MM.1S (cell line): ENCODE results near the gene CA10.

ENCODE experiments used
- DNase-seq: peaks from one replicate; pipeline ENCODE4 v3.0.0-alpha.2; 2015
- H2AFZ ChIP-seq: fragments of 300-600 bp; sonication (generic); 2 replicates; pipeline ENCODE4 v1.6.0; 2016; ENCODE audit warnings: antibody characterized with exemption, low read length
- H3F3A ChIP-seq: fragments of 300-600 bp; sonication (generic); 2 replicates; pipeline ENCODE4 v1.6.1; 2016; ENCODE audit warnings: mild to moderate bottlenecking, antibody characterized with exemption, low read length, moderate library complexity, mixed read lengths; ENCODE audit not compliant: insufficient read depth
- H3K27ac ChIP-seq: fragments of 300-600 bp; sonication (generic); 2 replicates; pipeline ENCODE4 v1.5.1; 2016; ENCODE audit warnings: mild to moderate bottlenecking, low read length
- H3K27me3 ChIP-seq: fragments of 300-600 bp; sonication (generic); replicated peaks from 2 replicates; pipeline ENCODE4 v1.6.0; 2016; ENCODE audit warnings: low read length; ENCODE audit not compliant: insufficient read depth
- H3K36me3 ChIP-seq: fragments of 300-600 bp; sonication (generic); replicated peaks from 2 replicates; pipeline ENCODE4 v1.6.1; 2016; ENCODE audit warnings: mild to moderate bottlenecking, low read length, mixed read lengths; ENCODE audit not compliant: insufficient read depth
- H3K4me1 ChIP-seq: fragments of 300-600 bp; sonication (generic); 2 replicates; pipeline ENCODE4 v1.6.1; 2016; ENCODE audit warnings: low read length, mixed read lengths
- H3K4me2 ChIP-seq: fragments of 300-600 bp; sonication (generic); 2 replicates; pipeline ENCODE4 v1.6.0; 2016; ENCODE audit warnings: low read depth, low read length
- H3K4me3 ChIP-seq: fragments of 300-600 bp; sonication (generic); 2 replicates; pipeline ENCODE4 v1.5.1; 2016; ENCODE audit warnings: low read length, mixed read lengths
- H3K79me2 ChIP-seq: fragments of 300-600 bp; sonication (generic); 2 replicates; pipeline ENCODE4 v1.6.1; 2016; ENCODE audit warnings: mixed run types, low read length, mixed read lengths
- H3K9ac ChIP-seq: fragments of 300-600 bp; sonication (generic); 2 replicates; pipeline ENCODE4 v1.6.1; 2016; ENCODE audit warnings: low read length, mixed read lengths
- H3K9me2 ChIP-seq: fragments of 300-600 bp; sonication (generic); replicated peaks from 2 replicates; pipeline ENCODE4 v1.6.1; 2016; ENCODE audit warnings: mild to moderate bottlenecking, low read length, mixed read lengths; ENCODE audit not compliant: insufficient read depth
- H3K9me3 ChIP-seq: fragments of 300-600 bp; sonication (generic); replicated peaks from 2 replicates; pipeline ENCODE4 v1.6.1; 2016; ENCODE audit warnings: mild to moderate bottlenecking, low read length, mixed read lengths; ENCODE audit not compliant: insufficient read depth
- H4K20me1 ChIP-seq: fragments of 300-600 bp; sonication (generic); 2 replicates; pipeline ENCODE4 v1.6.1; 2016; ENCODE audit warnings: mild to moderate bottlenecking, low read length, moderate library complexity, mixed read lengths; ENCODE audit not compliant: insufficient read depth
- CTCF ChIP-seq: fragments of 300-600 bp; sonication (generic); IDR thresholded peaks from 2 replicates; pipeline ENCODE4 v1.5.1; 2016; ENCODE audit warnings: antibody characterized with exemption, low read length, mixed read lengths
- EZH2 ChIP-seq: fragments of 300-600 bp; sonication (generic); optimal IDR thresholded peaks from 2 replicates; pipeline ENCODE3; 2017; ENCODE audit warnings: low read depth, mild to moderate bottlenecking, antibody characterized with exemption, low read length, mixed read lengths
- EZH2phosphoT487 ChIP-seq: fragments of 300-600 bp; sonication (generic); IDR thresholded peaks from 2 replicates; pipeline ENCODE4 v1.6.1; 2018; ENCODE audit warnings: antibody characterized with exemption, low read length

The CA10 gene

DNA sequence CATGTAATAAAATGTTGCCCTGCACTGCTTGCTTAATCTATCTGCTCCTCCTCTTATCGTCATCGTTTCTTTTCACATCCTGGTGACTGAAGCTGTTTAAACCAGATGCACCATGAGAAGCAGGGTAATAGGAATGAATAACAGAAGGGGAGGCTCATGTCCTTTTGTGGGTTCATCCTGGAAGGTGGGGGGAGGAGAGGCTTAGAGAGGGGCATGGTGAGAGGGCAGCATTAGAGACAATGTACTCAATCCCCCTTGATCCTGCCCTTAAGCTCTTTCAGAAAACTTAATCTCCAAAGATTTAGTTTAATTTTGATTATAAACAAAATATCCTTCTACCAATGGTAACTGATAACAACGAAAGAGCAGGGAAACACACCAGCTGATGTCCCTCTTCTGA, 248.5 kb downstream of the CA10 start:
- no peaks in the 10 kb centered on the region for H4K20me1 ChIP-seq
- no peak overlapping the region for H2AFZ ChIP-seq
- no peak overlapping the region for H3K4me2 ChIP-seq
- H3K9ac ChIP-seq = no peak overlapping the region
- peaks cover 5% of the 10 kb centered on the region; the same call in 1 of the 2 replicates for H3K4me1 ChIP-seq
- no peaks in the 10 kb centered on the region for H3F3A ChIP-seq
- DNase-seq = no peak
- H3K27ac ChIP-seq = no peak overlapping the region
- H3K36me3 ChIP-seq = no peaks in the 10 kb centered on the region
- no peaks in the 10 kb centered on the region for H3K27me3 ChIP-seq
- H3K4me3 ChIP-seq = no peak overlapping the region
- H3K79me2 ChIP-seq = no peaks in the 10 kb centered on the region
- TF ChIP-seq EZH2phosphoT487 (no peak), CTCF (no peak), EZH2 (no peak)
- no peaks in the 10 kb centered on the region for H3K9me2 ChIP-seq
- H3K9me3 ChIP-seq = no peaks in the 10 kb centered on the region

GRCh38 chr17:51908841-51909537, 249.5 kb downstream of the CA10 start:
- Histone ChIP-seq H3K4me2 (peak overlapping the region; percentile 35), H3K36me3 (no peaks in the 10 kb centered on the region), H3K27ac (no peak overlapping the region), H3K4me1 (peaks cover 5% of the 10 kb centered on the region; the same call in 1 of the 2 replicates), H4K20me1 (no peaks in the 10 kb centered on the region), H3K9ac (no peak overlapping the region), H3K9me2 (no peaks in the 10 kb centered on the region), H3K4me3 (no peak overlapping the region), H3K79me2 (no peaks in the 10 kb centered on the region), H3F3A (no peaks in the 10 kb centered on the region), H3K27me3 (no peaks in the 10 kb centered on the region), H2AFZ (no peak overlapping the region), H3K9me3 (no peaks in the 10 kb centered on the region)
- TF ChIP-seq EZH2phosphoT487 (no peak), EZH2 (no peak), CTCF (no peak)
- peak; percentile 10 for DNase-seq

DNA sequence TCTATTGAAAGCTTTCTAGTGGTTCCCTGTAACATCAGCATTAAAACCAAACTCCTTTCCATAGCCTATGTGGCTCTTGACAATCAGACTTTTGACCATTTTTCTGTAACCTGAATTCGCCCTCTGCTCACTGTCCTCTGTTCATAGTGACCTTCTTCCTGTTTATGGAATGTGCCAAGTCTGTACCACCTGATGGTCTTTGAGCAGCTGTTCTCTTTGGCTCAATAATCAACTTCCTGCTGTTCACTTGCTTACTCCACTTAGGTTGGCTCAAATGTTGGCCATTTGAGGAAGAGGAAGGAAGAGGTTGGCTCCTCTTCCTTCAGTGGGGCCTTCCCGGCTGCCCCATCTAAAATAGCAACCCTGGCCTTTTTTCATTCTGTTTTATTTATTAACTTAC, 251.5 kb downstream of the CA10 start:
- H3K9me2 ChIP-seq = no peaks in the 10 kb centered on the region
- no peaks in the 10 kb centered on the region for H3K9me3 ChIP-seq
- no peaks in the 10 kb centered on the region for H3K36me3 ChIP-seq
- TF ChIP-seq EZH2 (no peak), EZH2phosphoT487 (no peak), CTCF (no peak)
- no peak overlapping the region for H3K4me2 ChIP-seq
- no peak overlapping the region for H3K9ac ChIP-seq
- peaks cover 5% of the 10 kb centered on the region; the same call in 1 of the 2 replicates for H3K4me1 ChIP-seq
- no peaks in the 10 kb centered on the region for H3K27me3 ChIP-seq
- no peaks in the 10 kb centered on the region for H4K20me1 ChIP-seq
- no peaks in the 10 kb centered on the region for H3K79me2 ChIP-seq
- no peak overlapping the region for H2AFZ ChIP-seq
- DNase-seq = no peak
- H3K4me3 ChIP-seq = no peak overlapping the region
- no peaks in the 10 kb centered on the region for H3F3A ChIP-seq
- no peak overlapping the region for H3K27ac ChIP-seq
